ENCODE data around the gene TNS3. TPM values are rescaled to one million over a fixed set of nuclear protein-coding genes. Genes with fewer than 3 reads are reported as not detected.

TNS3 gene
- polyA plus RNA-seq, 1 of the 3 experiments (the other 2 are of a cell fraction): 72.3 TPM

GRCh38 chr7:47446871-47447466 lies 134.9 kb downstream of the TNS3 start:
- no peak overlapping the region for H3K4me2 ChIP-seq
- CTCF ChIA-PET: interaction anchor here (0.8 to 9.3 kb wide), 4 partner anchors 11 to 372 kb away, joined by 3 to 60 read pairs (median 6); no protein-coding TSS in a partner anchor
- H3F3A ChIP-seq (replicated peaks; ENCODE audit: insufficient read depth): no peaks in the 10 kb centered on the region
- peaks cover 53% of the 10 kb centered on the region for H3K79me2 ChIP-seq (ENCODE audit: insufficient read depth)
- H3K9me2 ChIP-seq: no peaks in the 10 kb centered on the region
- POLR2A ChIA-PET: interaction anchor here (0.6 kb wide), 1 partner anchor 288 kb away, joined by 3 read pairs; no protein-coding TSS in a partner anchor
- no peaks in the 10 kb centered on the region for H3K9me3 ChIP-seq
- H3K27ac ChIP-seq (ENCODE audit: low read depth in 2 of 2, low read length in 1 of 2): no peak overlapping the region
- DNase-seq: no peak
- H3K9ac ChIP-seq: no peak overlapping the region
- no peaks in the 10 kb centered on the region for H3K27me3 ChIP-seq (ENCODE audit: insufficient read depth)
- no peak for TF ChIP-seq MXI1 (IDR thresholded peaks at IDR 0.05; ENCODE audit: low read depth, low read length)
- TF ChIP-seq PBX3 (IDR thresholded peaks at IDR 0.05): peak; percentile 46
- no peak for TF ChIP-seq CHD2 (IDR thresholded peaks at IDR 0.05; ENCODE audit: low read length, partially characterized antibody)
- no peak overlapping the region for H3K4me3 ChIP-seq (ENCODE audit: low read depth in 2 of 2, low read length in 1 of 2)
- H3K4me1 ChIP-seq (ENCODE audit: control insufficient read depth in 1 of 2, insufficient read depth in 2 of 2, low read depth in 1 of 2, low read length in 1 of 2): peaks cover 2 to 7% of the 10 kb centered on the region in 2 experiments; a peak in 3 of 4 replicates
- H4K20me1 ChIP-seq (ENCODE audit: insufficient read depth): peaks cover 6% of the 10 kb centered on the region; the same call in 1 of the 2 replicates
- WGBS (ENCODE audit: low lambda C conversion rate): 76% methylated on average over 9 of the region's 9 CpGs
- no peak overlapping the region for H2AFZ ChIP-seq (ENCODE audit: low read depth)
- no peaks in the 10 kb centered on the region for H3K36me3 ChIP-seq (replicated peaks in 1 of 2; ENCODE audit: control insufficient read depth in 1 of 2, insufficient read depth in 2 of 2, low read length in 1 of 2)

- Histone ChIP-seq H3K27ac (ENCODE audit: low read depth in 2 of 2, low read length in 1 of 2) (no peak overlapping the region), H4K20me1 (ENCODE audit: insufficient read depth) (peaks cover 6% of the 10 kb centered on the region; the same call in 1 of the 2 replicates), H3K9me3 (no peaks in the 10 kb centered on the region), H3K36me3 (replicated peaks in 1 of 2; ENCODE audit: control insufficient read depth in 1 of 2, insufficient read depth in 2 of 2, low read length in 1 of 2) (peaks cover 0 to 4% of the 10 kb centered on the region in 2 experiments), H3K4me3 (ENCODE audit: low read depth in 2 of 2, low read length in 1 of 2) (no peak overlapping the region), H3F3A (replicated peaks; ENCODE audit: insufficient read depth) (no peaks in the 10 kb centered on the region), H3K9me2 (no peaks in the 10 kb centered on the region), H3K4me2 (no peak overlapping the region), H3K4me1 (ENCODE audit: control insufficient read depth in 1 of 2, insufficient read depth in 2 of 2, low read depth in 1 of 2, low read length in 1 of 2) (peaks cover 0 to 11% of the 10 kb centered on the region in 2 experiments; a peak in 2 of 4 replicates), H2AFZ (ENCODE audit: low read depth) (no peak overlapping the region), H3K27me3 (ENCODE audit: insufficient read depth) (no peaks in the 10 kb centered on the region), H3K79me2 (ENCODE audit: insufficient read depth) (peaks cover 34% of the 10 kb centered on the region), H3K9ac (no peak overlapping the region)
- DNase-seq: peak; percentile 49
- POLR2A ChIA-PET: no interaction called here
- 90% methylated on average over 14 of the region's 14 CpGs for WGBS (ENCODE audit: low lambda C conversion rate)
- CTCF ChIA-PET: interaction anchor here (0.7 to 4.0 kb wide), 14 partner anchors 9 to 500 kb away, joined by 3 to 24 read pairs (median 3); no protein-coding TSS in a partner anchor
- TF ChIP-seq GATA2 (CRISPR knock-in tag; IDR thresholded peaks at IDR 0.05): no peak
- peak; percentile 76 for TF ChIP-seq CTCF (IDR thresholded peaks at IDR 0.05)
- no peak for TF ChIP-seq EZH2phosphoT487 (IDR thresholded peaks at IDR 0.05; ENCODE audit: borderline replicate concordance, low read depth)
- no peak for TF ChIP-seq MAX (IDR thresholded peaks at IDR 0.05; ENCODE audit: low read depth)
- TF ChIP-seq TAF1 (IDR thresholded peaks at IDR 0.05; ENCODE audit: borderline replicate concordance, low read depth, low read length): no peak
- peak; percentile 20; the same call in 1 of the 2 replicates for TF ChIP-seq SIN3A (IDR thresholded peaks at IDR 0.05; ENCODE audit: borderline replicate concordance, low read depth, low read length)
- TF ChIP-seq SMC3 (IDR thresholded peaks at IDR 0.05; ENCODE audit: low read depth, low read length): peak; percentile 61
- no peak for TF ChIP-seq IRF3 (IDR thresholded peaks at IDR 0.05; ENCODE audit: low read depth, low read length)
- TF ChIP-seq POLR2AphosphoS5 (IDR thresholded peaks at IDR 0.05; ENCODE audit: low read depth, low read length): no peak
- no peak for TF ChIP-seq CHD2 (IDR thresholded peaks at IDR 0.05; ENCODE audit: low read length, partially characterized antibody)
- TF ChIP-seq GABPA (IDR thresholded peaks at IDR 0.05; ENCODE audit: low read depth): no peak
- no peak for TF ChIP-seq FOXM1 (IDR thresholded peaks at IDR 0.05; ENCODE audit: low read depth)
- TF ChIP-seq ELF1 (IDR thresholded peaks at IDR 0.05): no peak
- peak; percentile 72 for TF ChIP-seq RAD21 (IDR thresholded peaks at IDR 0.05; ENCODE audit: low read length)
These were observed 137.4 kb downstream of the TNS3 start for GRCh38 chr7:47444376-47445098.

Data from SK-N-SH (cell line).